K562 (cell line): ENCODE results near the gene ABCA1. TPM values are rescaled to one million over a fixed set of nuclear protein-coding genes. Genes with fewer than 3 reads are reported as not detected.

Experiments
- ATAC-seq: fragments of 200-7000 bp; cut with Tn5 transposase; 3 replicates; pipeline ENCODE4 v1.9.1; 2020; ENCODE audit warnings: moderate library complexity
- BruUV-seq: library from RNA; stranded (reverse); fragments of 400-500 nt; replicated peaks from 2 replicates; lab custom pipeline; 2021; lab: Mats Ljungman, UMichigan
- CTCF ChIA-PET: fragments of 300-600 bp; formaldehyde crosslinking; extraction: SDS; loops from one replicate; lab custom pipeline; 2021; ENCODE audit warnings: low intra/inter-chr PET ratio; lab: Yijun Ruan, JAX
- POLR2A ChIA-PET: fragments of 300-600, 350-650 bp; sonication (Branson Sonifier 250); formaldehyde crosslinking; extraction: SDS; loops from one replicate; lab custom pipeline; 2021; ENCODE audit warnings: antibody characterized with exemption, inconsistent platforms; lab: Yijun Ruan, JAX
- DNase-seq, 4 experiments: peaks; one replicate each; pipeline versions ENCODE4 v3.0.0 to v3.0.0-alpha.2; 2011 to 2018; ENCODE audit warnings: low spot score in 3 of 4, mixed read lengths in 3 of 4; ENCODE audit errors: extremely low read depth in 1 of 4
- FAIRE-seq: peaks from 2 replicates; lab custom pipeline; 2011; peaks lifted over from hg19 to GRCh38; lab: Jason Lieb, UNC
- H2AFZ ChIP-seq: 2 replicates; pipeline ENCODE4 v1.6.0; 2011; ENCODE audit warnings: low read depth, low read length, control low read depth, inconsistent platforms
- H3K27ac ChIP-seq: fragments of 200-600 bp; 3 replicates; pipeline ENCODE4 v1.8.0; 2011; ENCODE audit warnings: low read depth, mild to moderate bottlenecking, control low read depth, inconsistent platforms, low read length, moderate library complexity, mixed read lengths; ENCODE audit errors: extremely low read depth
- H3K27me3 ChIP-seq, 2 experiments: fragments of 300-600 bp in 1 of 2; 2 replicates in 1 of 2; 3 replicates in 1 of 2; pipeline versions ENCODE4 v1.6.0 to v1.8.0; 2011; ENCODE audit warnings: inconsistent platforms in 2 of 2, low read length in 2 of 2, mild to moderate bottlenecking in 1 of 2, mixed read lengths in 1 of 2, moderate library complexity in 1 of 2; ENCODE audit not compliant: control insufficient read depth in 2 of 2, insufficient read depth in 2 of 2
- H3K36me3 ChIP-seq: fragments of 300-600 bp; 3 replicates; pipeline ENCODE4 v1.8.0; 2011; ENCODE audit warnings: mild to moderate bottlenecking, low read length, inconsistent platforms; ENCODE audit not compliant: control insufficient read depth, insufficient read depth
- H3K4me1 ChIP-seq, 2 experiments: fragments of 200-600 bp in 1 of 2; replicated peaks in 1 of 2; 2 replicates in 1 of 2; 3 replicates in 1 of 2; pipeline versions ENCODE4 v1.5.1 to v1.8.0; 2011; ENCODE audit warnings: inconsistent platforms in 2 of 2, low read length in 2 of 2, mild to moderate bottlenecking in 1 of 2, mixed read lengths in 1 of 2, moderate library complexity in 1 of 2; ENCODE audit not compliant: control insufficient read depth in 2 of 2, insufficient read depth in 2 of 2
- H3K4me2 ChIP-seq: 2 replicates; pipeline ENCODE4 v1.6.1; 2011; ENCODE audit warnings: low read length, control low read depth, inconsistent platforms, mixed read lengths; ENCODE audit not compliant: insufficient read depth
- H3K4me3 ChIP-seq: fragments of 200-600 bp; sonication (generic), shearing (Covaris generic); 2 replicates; pipeline ENCODE4 v1.5.1; 2016; ENCODE audit warnings: control low read depth, inconsistent platforms
- H3K79me2 ChIP-seq: fragments of 200-600 bp; 3 replicates; pipeline ENCODE4 v1.8.0; 2011; ENCODE audit warnings: low read length, inconsistent platforms; ENCODE audit not compliant: control insufficient read depth, insufficient read depth
- H3K9ac ChIP-seq, 2 experiments: 2 replicates each; pipeline versions ENCODE4 v1.6.0 to v1.6.1; 2011; ENCODE audit warnings: low read depth in 2 of 2, low read length in 2 of 2, control low read depth in 1 of 2, inconsistent platforms in 1 of 2, mild to moderate bottlenecking in 1 of 2, mixed read lengths in 1 of 2; ENCODE audit not compliant: insufficient read depth in 1 of 2
- H3K9me1 ChIP-seq: one replicate; pipeline ENCODE4 v1.6.0; 2011; ENCODE audit warnings: inconsistent platforms, mild to moderate bottlenecking, low read length, moderate library complexity; ENCODE audit not compliant: control insufficient read depth, insufficient read depth
- H3K9me3 ChIP-seq: replicated peaks from 2 replicates; pipeline ENCODE4 v1.5.1; 2011; ENCODE audit warnings: low read depth, low read length, inconsistent platforms; ENCODE audit not compliant: control insufficient read depth, insufficient read depth
- H4K20me1 ChIP-seq: replicated peaks from 2 replicates; pipeline ENCODE4 v1.6.1; 2011; ENCODE audit warnings: low read length, inconsistent platforms, mixed read lengths; ENCODE audit not compliant: control insufficient read depth, insufficient read depth
- ADNP ChIP-seq: fragments of 200-800 bp; sonication (Bioruptor generic); IDR thresholded peaks from 2 replicates; pipeline ENCODE4 v1.6.1; 2016; ENCODE audit warnings: missing genetic modification characterization, missing compliant biosample characterization
- CBX2 ChIP-seq: fragments of 200-600 bp; sonication (generic); IDR thresholded peaks from one replicate; pipeline ENCODE4 v1.6.1; 2012; ENCODE audit warnings: mild to moderate bottlenecking, low read length, inconsistent platforms; ENCODE audit not compliant: insufficient read depth, poor library complexity, severe bottlenecking
- E2F3 ChIP-seq: fragments of 250-450 bp; sonication (Bioruptor Pico); IDR thresholded peaks from 2 replicates; pipeline ENCODE4 v1.4.0; 2020; ENCODE audit warnings: mild to moderate bottlenecking
- FOXJ2 ChIP-seq: fragments of 200-800 bp; sonication (Bioruptor generic); IDR thresholded peaks from 2 replicates; pipeline ENCODE4 v1.6.1; 2016; ENCODE audit warnings: missing genetic modification characterization, missing compliant biosample characterization
- FOXJ3 ChIP-seq: sonication (generic); formaldehyde crosslinking; IDR thresholded peaks from 2 replicates; pipeline ENCODE4 v1.4.0; 2020; ENCODE audit warnings: mild to moderate bottlenecking, missing genetic modification reagents
- FOXP4 ChIP-seq: sonication (generic); formaldehyde crosslinking; IDR thresholded peaks from 2 replicates; pipeline ENCODE4 v1.8.0; 2022; ENCODE audit warnings: mild to moderate bottlenecking, missing genetic modification reagents, borderline replicate concordance
- HDAC6 ChIP-seq: IDR thresholded peaks from 2 replicates; pipeline ENCODE4 v1.6.1; 2012; ENCODE audit warnings: low read depth, mild to moderate bottlenecking, control low read depth, inconsistent platforms, low read length, moderate library complexity
- JUN ChIP-seq, 2 experiments: sonication (generic) in 1 of 2; formaldehyde crosslinking in 1 of 2; IDR thresholded peaks; 2 replicates each; pipeline versions ENCODE4 v1.6.1 to v1.8.0; 2012 to 2022; ENCODE audit warnings: borderline replicate concordance in 2 of 2, mild to moderate bottlenecking in 2 of 2, improper control_type of control experiment in 1 of 2, low read depth in 1 of 2, low read length in 1 of 2, missing genetic modification reagents in 1 of 2
- OTX1 ChIP-seq: fragments of 450-650 bp; formaldehyde crosslinking; IDR thresholded peaks from 2 replicates; pipeline ENCODE4 v1.4.0; 2022; ENCODE audit warnings: mild to moderate bottlenecking
- PHB ChIP-seq: fragments of 250-450 bp; sonication (Bioruptor Pico); IDR thresholded peaks from 2 replicates; pipeline ENCODE4 v1.5.0; 2021
- PTRF ChIP-seq: fragments of 450-650 bp; IDR thresholded peaks from 2 replicates; pipeline ENCODE4 v1.6.1; 2016; ENCODE audit warnings: mild to moderate bottlenecking, missing genetic modification characterization, missing compliant biosample characterization
- RFX7 ChIP-seq: fragments of 250-450 bp; sonication (Bioruptor Pico); IDR thresholded peaks from 2 replicates; pipeline ENCODE4 v1.5.1; 2021; ENCODE audit warnings: mild to moderate bottlenecking
- SMAD2 ChIP-seq: fragments of 150-350 bp; IDR thresholded peaks from 2 replicates; pipeline ENCODE4 v1.6.1; 2014; ENCODE audit warnings: low read depth, mild to moderate bottlenecking, low read length
- SPI1 ChIP-seq: IDR thresholded peaks from 2 replicates; pipeline ENCODE4 v1.6.1; 2011; ENCODE audit warnings: low read depth, low read length, control low read depth, borderline replicate concordance
- ZBTB43 ChIP-seq: sonication (generic); formaldehyde crosslinking; IDR thresholded peaks from 2 replicates; pipeline ENCODE4 v1.8.0; 2023; ENCODE audit warnings: mild to moderate bottlenecking, missing genetic modification reagents
- ZNF316 ChIP-seq: fragments of 450-650 bp; IDR thresholded peaks from 2 replicates; pipeline ENCODE4 v1.6.1; 2016
- WGBS: fragments of 100-300 bp; shearing (Covaris generic); methylation state at CpG from one replicate; pipeline ENCODE4 v1.1.6; 2016; ENCODE audit warnings: low coverage, mixed read lengths; ENCODE audit not compliant: insufficient coverage; ENCODE audit errors: missing lambda C conversion rate; 5-methylcytosine and 5-hydroxymethylcytosine counted together
- in situ Hi-C: fragments of 300-500 bp; cut with MboI; formaldehyde crosslinking; loops from 4 replicates; pipeline ENCODE4 v1.15.0; 2018; ENCODE audit warnings: inconsistent platforms, mixed read lengths
- intact Hi-C: fragments of 100-400 bp; cut with micrococcal nuclease; formaldehyde crosslinking; loops from 2 replicates; pipeline ENCODE4 v1.14.2; 2022
- polyA plus RNA-seq, 8 experiments: library from polyadenylated mRNA; depleted of rRNA in 4 of 8; stranded (reverse) in 5 of 8; unstranded in 3 of 8; fragments of >200 nt; fragmentation: Nextera tagmentation in 2 of 8; fragmentation: Illumina TruSeq in 1 of 8; extraction: Ambion mirVana in 2 of 8; extraction: Trizol in 1 of 8; gene quantifications; 2 replicates each; pipeline versions ENCODE4 v1.2.1 to v1.2.3, GENCODE V29; 2011 to 2014; ENCODE audit warnings: inconsistent platforms in 1 of 8, missing spikeins in 1 of 8
- total RNA-seq, 7 experiments: library from RNA; depleted of rRNA in 6 of 7; stranded (reverse); fragments of >200 nt in 6 of 7; fragmentation: Illumina TruSeq in 2 of 7; extraction: Trizol in 2 of 7; gene quantifications; 2 replicates each; pipeline versions ENCODE4 v1.2.1 to v1.2.3, GENCODE V29; 2011 to 2021; ENCODE audit warnings: low replicate concordance in 1 of 7

The ABCA1 gene
- total and polyA plus RNA-seq, 9 of the 15 experiments (the other 6 are each of a cell fraction or from before 2014, with no cell fraction given), result under 0.01 to 0.18 (median 0.02) TPM; not detected in 5

GRCh38 chr9:104972242-104972866, 44.4 kb upstream of the ABCA1 start:
- no TSS peak for BruUV-seq
- CTCF ChIA-PET, result no interaction called here

More at GRCh38 chr9:104972242-104972866, 44.4 kb upstream of the ABCA1 start:
- no peaks in the 10 kb centered on the region for H3K9me1 ChIP-seq
- no peak overlapping the region for H2AFZ ChIP-seq
- H3K9ac ChIP-seq, result no peak overlapping the region
- in situ Hi-C loops, result no loop called here
- 0% methylated on average over 4 of the region's 4 CpGs for WGBS
- H3K27ac ChIP-seq, result no peak overlapping the region
- POLR2A ChIA-PET, result interaction anchor here (1.1 kb wide), 1 partner anchor 11 kb away, joined by 3 read pairs; no protein-coding TSS in a partner anchor
- H3K4me3 ChIP-seq, result no peak overlapping the region
- intact Hi-C loops, result no loop called here
- peaks cover 0 to 10% of the 10 kb centered on the region in 2 experiments; a peak in 1 of 5 replicates for H3K27me3 ChIP-seq
- H3K4me2 ChIP-seq, result no peak overlapping the region
- no peak for FAIRE-seq
- no peaks in the 10 kb centered on the region for H3K9me3 ChIP-seq
- H3K79me2 ChIP-seq, result no peaks in the 10 kb centered on the region
- H3K4me1 ChIP-seq, result peaks cover 0 to 9% of the 10 kb centered on the region in 2 experiments; a peak in 3 of 5 replicates
- no peaks in the 10 kb centered on the region for H4K20me1 ChIP-seq
- no peak for TF ChIP-seq HDAC6
- no peak for TF ChIP-seq E2F3 (CRISPR knock-in tag)
- TF ChIP-seq ZBTB43 (CRISPR knock-in tag), result no peak
- TF ChIP-seq SPI1, result no peak
- TF ChIP-seq JUN (IDR thresholded peaks at IDR 0.05; ENCODE audit: borderline replicate concordance, low read depth, low read length), result no peak
- no peak for TF ChIP-seq JUN (CRISPR knock-in tag; IDR thresholded peaks at IDR 0.05; ENCODE audit: borderline replicate concordance)
- no peak for TF ChIP-seq FOXJ2 (tag)
- no peak for TF ChIP-seq FOXJ3 (CRISPR knock-in tag)
- no peak for TF ChIP-seq PHB (CRISPR knock-in tag)
- TF ChIP-seq PTRF (tag), result no peak
- TF ChIP-seq SMAD2, result no peak
- TF ChIP-seq CBX2, result no peak
- TF ChIP-seq RFX7 (CRISPR knock-in tag), result no peak
- no peak for TF ChIP-seq ZNF316
- TF ChIP-seq FOXP4, result no peak
- TF ChIP-seq OTX1 (CRISPR knock-in tag), result no peak
- TF ChIP-seq ADNP, result no peak
- no peaks in the 10 kb centered on the region for H3K36me3 ChIP-seq
- no peak for ATAC-seq
- no peak for DNase-seq
